ENCODE results near the gene CCDC78. TPM values are rescaled to one million over a fixed set of nuclear protein-coding genes. Genes with fewer than 3 reads are reported as not detected.

The CCDC78 gene
- total RNA-seq, 1 experiment from 2014 or later: 20.2 TPM

Small RNA genes within 50 kb of the gene (microRNA-seq; reads per million reads assigned to microRNA genes)
- gene MIR662 (ENCODE audit: borderline number of aligned reads): not detected

Other genes starting within 250 kb of the CCDC78 start
- 89.3 to 110 TPM (median 93.8 TPM) in 3 replicates for gene CAPN15, start 198.7 kb downstream of the CCDC78 start, total RNA-seq (2021)
- 0.72 to 1.1 TPM (median 0.94 TPM) in 3 replicates for gene PRR35, start 166.0 kb downstream of the CCDC78 start, total RNA-seq (2021)
- gene NHLRC4, start 159.4 kb downstream of the CCDC78 start, total RNA-seq (2021): 0.76 to 0.92 TPM (median 0.87 TPM) in 3 replicates
- gene PIGQ, start 156.5 kb downstream of the CCDC78 start, total RNA-seq (2021): 57.7 to 63.7 TPM (median 60.8 TPM) in 3 replicates
- 22.5 to 28.0 TPM (median 26.2 TPM) in 3 replicates for gene RAB40C, start 136.4 kb downstream of the CCDC78 start, total RNA-seq (2021)
- gene WFIKKN1, start 95.5 kb downstream of the CCDC78 start, total RNA-seq (2021): 12.3 to 18.6 TPM (median 17.3 TPM) in 3 replicates
- 115 to 121 TPM (median 115 TPM) in 3 replicates for gene METTL26, start 90.1 kb downstream of the CCDC78 start, total RNA-seq (2021)
- gene MCRIP2, start 84.6 kb downstream of the CCDC78 start, total RNA-seq (2021): 63.3 to 76.0 TPM (median 66.7 TPM) in 3 replicates
- 66.2 to 75.8 TPM (median 69.6 TPM) in 3 replicates for gene WDR90, start 77.1 kb downstream of the CCDC78 start, total RNA-seq (2021)
- gene RHOT2, start 58.3 kb downstream of the CCDC78 start, total RNA-seq (2021): 245 to 285 TPM (median 250 TPM) in 3 replicates
- gene RHBDL1, start 50.8 kb downstream of the CCDC78 start, total RNA-seq (2021): 6.7 to 8.2 TPM (median 6.7 TPM) in 3 replicates
- gene STUB1, start 46.0 kb downstream of the CCDC78 start, total RNA-seq (2021): 79.0 to 88.2 TPM (median 85.8 TPM) in 3 replicates
- 59.6 to 63.4 TPM (median 61.2 TPM) in 3 replicates for gene JMJD8, start 42.1 kb downstream of the CCDC78 start, total RNA-seq (2021)
- gene WDR24, start 36.0 kb downstream of the CCDC78 start, total RNA-seq (2021): 25.5 to 28.2 TPM (median 26.3 TPM) in 3 replicates
- 22.7 to 28.6 TPM (median 27.3 TPM) in 3 replicates for gene FBXL16, start 20.6 kb downstream of the CCDC78 start, total RNA-seq (2021)
- gene METRN, start 11.3 kb downstream of the CCDC78 start, total RNA-seq (2021): 30.9 to 64.3 TPM (median 61.4 TPM) in 3 replicates
- 40.6 to 43.1 TPM (median 43.0 TPM) in 3 replicates for gene ANTKMT, start 5.3 kb downstream of the CCDC78 start, total RNA-seq (2021)
- 38.4 to 41.7 TPM (median 39.4 TPM) in 3 replicates for gene HAGHL, start 663 bp upstream of the CCDC78 start, total RNA-seq (2021)
- gene CIAO3, start 14.6 kb upstream of the CCDC78 start, total RNA-seq (2021): 32.8 to 50.9 TPM (median 32.8 TPM) in 3 replicates
- 0.20 to 0.55 TPM (median 0.46 TPM) in 3 replicates for gene MSLN, start 34.3 kb upstream of the CCDC78 start, total RNA-seq (2021)
- gene RPUSD1, start 61.9 kb upstream of the CCDC78 start, total RNA-seq (2021): 35.0 to 45.1 TPM (median 36.6 TPM) in 3 replicates
- gene CHTF18, start 62.2 kb upstream of the CCDC78 start, total RNA-seq (2021): 177 to 183 TPM (median 181 TPM) in 3 replicates
- 0.34 TPM in 1 of 3 replicates, not detected in the others for gene GNG13, start 74.3 kb upstream of the CCDC78 start, total RNA-seq (2021)
- gene LMF1, start 244.5 kb upstream of the CCDC78 start, total RNA-seq (2021): 10.5 to 13.0 TPM (median 10.8 TPM) in 3 replicates

Data from WTC11 (cell line).